HG03575 (cell line): Measurements from ENCODE around the gene TSC22D1.
"Not testable (repeated sequence)": the region's sequence is repeated elsewhere in the genome, so short reads cannot be mapped to it uniquely, and the experiment has no call there.

Experiments used
- ATAC-seq: cut with Tn5 transposase; IDR thresholded peaks from one replicate; pipeline ENCODE4 v1.9.1; 2021; ENCODE audit not compliant: unreplicated experiment, insufficient number of reproducible peaks, low FRiP score; ENCODE audit errors: extremely low read depth

The TSC22D1 gene

DNA sequence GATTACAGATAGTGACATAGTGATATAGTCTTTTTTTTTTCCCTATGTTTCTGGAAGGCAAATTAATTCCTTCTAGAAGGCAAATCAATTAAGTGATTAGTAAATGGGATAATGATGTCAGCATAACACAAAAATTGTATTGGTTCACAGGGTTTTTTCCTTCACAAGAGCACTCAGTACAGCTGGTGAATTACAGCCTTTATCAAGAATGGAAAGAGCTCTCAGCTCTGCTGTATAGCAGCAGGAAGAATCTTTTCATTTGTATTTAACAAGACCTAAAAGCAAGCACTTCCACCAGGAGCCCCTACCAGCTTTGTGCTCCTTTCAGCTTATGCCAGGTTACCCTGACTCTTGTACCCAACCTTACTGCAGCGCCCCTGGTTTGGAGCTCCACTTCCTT is 111.7 kb downstream of the TSC22D1 start:
- no peak for ATAC-seq

DNA sequence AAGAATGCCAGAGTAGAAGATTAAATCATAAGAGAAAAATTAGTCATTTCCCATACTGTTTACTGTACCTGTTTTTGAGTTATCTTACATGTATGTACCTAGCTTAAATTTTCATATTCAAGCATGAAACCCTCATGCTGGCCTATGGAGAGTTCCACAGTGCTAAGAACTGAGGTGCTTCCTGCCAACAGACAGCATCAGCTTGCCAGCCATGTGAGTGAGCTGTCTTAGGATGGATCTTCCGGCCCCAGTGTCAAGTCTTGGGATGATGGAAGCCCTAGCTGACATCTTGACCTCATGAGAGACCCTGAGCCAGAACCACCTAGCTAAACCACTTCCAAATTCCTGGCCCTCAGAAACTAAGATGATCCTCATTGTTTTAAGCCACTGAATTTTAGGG is 112.4 kb downstream of the TSC22D1 start:
- no peak for ATAC-seq

- ATAC-seq: no peak
These were observed 116.5 kb downstream of the TSC22D1 start for GRCh38 chr13:44459674-44460073.

DNA sequence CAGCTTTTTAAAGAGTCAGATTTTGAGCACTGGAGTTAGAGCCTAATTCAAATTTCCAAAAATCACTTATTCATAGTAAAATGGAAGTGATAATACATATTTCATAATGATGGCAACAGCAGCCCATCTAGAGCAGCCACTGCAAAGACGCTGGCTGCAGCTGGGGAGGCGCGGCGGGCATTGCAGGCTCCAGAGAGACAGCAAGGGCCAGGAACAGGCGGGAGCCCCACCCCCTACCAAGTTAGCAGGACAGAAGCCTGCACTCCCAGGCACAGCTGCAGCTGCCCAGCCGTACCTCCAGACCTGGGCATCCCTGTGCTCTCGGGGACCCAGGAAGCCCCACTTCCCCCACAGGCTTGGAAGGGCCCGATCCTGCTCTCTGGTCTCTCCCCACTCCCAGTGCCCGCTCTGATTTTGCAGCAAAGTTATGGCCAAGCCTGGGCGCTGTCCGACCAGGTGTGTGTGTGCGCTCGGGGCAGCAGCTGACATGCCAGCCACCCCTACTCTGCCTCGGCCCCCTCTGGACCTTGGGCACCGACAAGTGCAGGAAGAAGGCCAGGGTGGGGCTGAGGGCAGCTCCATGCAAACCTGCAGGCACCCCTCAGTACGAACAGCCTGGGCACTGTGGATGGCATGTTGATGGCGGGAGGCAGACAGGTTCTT is 117.7 kb downstream of the TSC22D1 start:
- no peak for ATAC-seq

- not testable (repeated sequence) for ATAC-seq
These were observed 119.9 kb downstream of the TSC22D1 start for GRCh38 chr13:44456212-44456611.

- ATAC-seq: no peak
These were observed 120.4 kb downstream of the TSC22D1 start for GRCh38 chr13:44455769-44456168.

DNA sequence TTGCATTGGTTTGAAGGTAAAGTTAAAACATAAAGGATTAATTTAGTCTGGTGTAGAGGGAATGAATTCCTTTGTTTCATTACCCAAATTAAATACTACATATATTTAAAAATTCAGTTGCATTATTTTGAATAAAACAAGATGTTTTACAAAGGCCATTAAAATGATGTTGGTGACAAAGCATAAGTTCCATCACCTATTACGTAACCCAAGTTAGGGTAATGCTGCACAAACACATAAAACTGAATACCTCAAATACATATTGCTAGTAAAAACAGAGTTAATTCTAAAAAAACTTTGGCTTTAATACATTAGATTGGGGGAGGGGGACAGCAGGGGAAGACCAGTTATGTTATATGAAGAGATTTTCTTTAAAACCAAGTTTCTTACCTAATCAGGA is 122.2 kb downstream of the TSC22D1 start:
- no peak for ATAC-seq

DNA sequence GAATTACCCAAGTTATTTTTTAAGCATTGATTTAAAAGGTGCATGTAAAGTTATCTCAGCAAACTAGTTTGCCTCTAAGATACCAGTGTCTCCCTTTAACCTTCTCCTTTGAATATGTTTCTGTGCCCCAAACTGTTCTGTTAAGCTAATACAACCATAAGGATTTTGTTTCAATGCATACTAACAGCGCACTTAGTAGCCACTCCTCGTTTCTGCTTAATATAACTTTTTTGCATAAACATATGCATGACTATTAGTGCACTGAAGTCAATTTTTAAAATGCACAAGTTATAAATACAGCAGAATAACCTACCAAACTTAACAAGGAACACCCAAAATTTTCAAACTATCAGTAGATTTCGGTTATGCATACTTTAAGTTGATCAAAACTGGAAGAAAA is 123.1 kb downstream of the TSC22D1 start:
- ATAC-seq: no peak

- ATAC-seq: no peak
These were observed 123.7 kb downstream of the TSC22D1 start for GRCh38 chr13:44452418-44452817.

DNA sequence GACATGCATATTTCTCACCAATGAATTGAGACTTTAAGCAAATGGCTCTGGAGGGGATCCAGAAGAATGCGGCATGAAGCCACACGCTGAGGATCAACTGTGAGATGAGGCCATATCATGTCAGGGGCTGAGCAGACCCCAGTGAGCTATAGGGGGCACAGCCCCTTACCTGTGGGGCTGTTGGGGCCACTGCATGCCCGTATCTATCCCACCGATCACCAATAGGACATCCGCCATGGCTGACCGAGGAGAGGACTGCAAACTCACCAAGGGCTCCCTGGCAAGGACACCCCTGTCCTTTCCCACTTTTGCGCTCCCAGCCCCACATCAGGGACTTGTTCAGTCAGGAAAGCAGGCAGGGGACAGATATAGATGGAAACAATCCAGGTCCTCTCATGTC is 124.5 kb downstream of the TSC22D1 start:
- no peak for ATAC-seq

GRCh38 chr13:44451126-44451525 is 125.0 kb downstream of the TSC22D1 start:
- no peak for ATAC-seq

DNA sequence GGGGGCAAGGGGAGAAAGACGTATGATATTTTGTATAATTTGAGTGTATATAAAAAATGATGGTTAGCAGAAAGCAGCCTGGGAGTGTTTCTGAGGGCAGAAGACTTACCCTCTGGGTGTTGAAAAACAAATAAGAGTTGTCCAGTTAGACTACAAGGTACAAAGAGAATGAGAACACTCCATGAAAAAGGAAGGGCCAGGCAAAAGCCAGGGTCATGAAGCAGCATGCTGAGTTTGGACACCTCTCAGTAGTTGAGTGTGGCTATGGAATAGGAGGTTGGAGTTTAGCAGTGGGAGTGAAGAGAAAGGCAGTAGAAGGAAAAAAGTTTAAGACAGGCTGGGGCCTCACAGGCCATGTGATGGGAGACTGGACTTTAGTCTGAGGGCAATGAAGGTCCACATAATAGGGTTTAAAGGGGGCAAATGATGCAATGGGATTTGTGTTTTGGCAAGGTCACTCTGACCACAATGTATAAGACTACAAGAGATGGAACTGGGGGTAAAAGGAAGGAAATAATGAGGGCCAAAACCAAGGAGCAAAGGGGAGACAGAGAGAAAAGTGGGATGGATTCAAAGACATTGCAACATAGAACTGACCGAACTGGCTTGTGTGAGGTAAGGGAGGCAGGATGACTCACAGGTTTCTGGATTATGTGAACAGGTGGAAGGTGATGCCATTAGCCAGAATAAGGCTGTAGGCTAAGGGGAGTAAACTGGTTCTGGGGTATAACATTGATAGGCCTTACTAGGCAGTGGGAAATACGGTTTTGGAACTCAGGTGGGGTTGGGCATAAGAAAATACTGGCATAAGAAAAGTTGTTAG is 125.9 kb downstream of the TSC22D1 start:
- ATAC-seq: no peak

GRCh38 chr13:44448875-44449274 is 127.3 kb downstream of the TSC22D1 start:
- ATAC-seq: no peak

- no peak for ATAC-seq
These were observed 127.8 kb downstream of the TSC22D1 start for GRCh38 chr13:44448373-44448772.

- no peak for ATAC-seq
These were observed 128.3 kb downstream of the TSC22D1 start for GRCh38 chr13:44447783-44448321.

DNA sequence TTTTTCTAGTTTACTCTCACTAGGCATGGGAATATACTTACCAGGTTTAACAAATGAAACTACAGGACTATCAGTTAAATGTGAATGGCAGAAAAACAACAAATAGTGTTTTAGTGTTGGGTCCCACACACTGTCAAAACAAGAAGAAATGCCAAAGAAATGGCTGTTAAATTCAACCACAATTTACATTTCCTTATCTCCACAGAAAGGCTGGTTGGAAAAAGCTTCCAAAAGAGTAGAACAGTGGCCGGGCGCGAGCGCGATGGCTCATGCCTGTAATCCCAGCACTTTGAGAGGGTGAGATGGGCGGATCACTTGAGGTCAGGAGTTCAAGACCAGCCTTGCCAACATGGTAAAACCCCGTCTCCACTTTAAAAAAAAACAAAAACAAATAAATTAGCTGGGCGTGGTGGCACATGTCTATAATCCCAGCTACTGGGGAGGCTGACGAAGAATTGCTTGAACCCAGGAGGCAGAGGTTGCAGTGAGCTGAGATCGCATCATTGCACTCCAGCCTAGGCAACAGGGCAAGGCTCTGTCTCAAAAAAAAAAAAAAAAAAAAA is 136.0 kb downstream of the TSC22D1 start:
- ATAC-seq: no peak

GRCh38 chr13:44439452-44440024 is 136.6 kb downstream of the TSC22D1 start:
- no peak for ATAC-seq

DNA sequence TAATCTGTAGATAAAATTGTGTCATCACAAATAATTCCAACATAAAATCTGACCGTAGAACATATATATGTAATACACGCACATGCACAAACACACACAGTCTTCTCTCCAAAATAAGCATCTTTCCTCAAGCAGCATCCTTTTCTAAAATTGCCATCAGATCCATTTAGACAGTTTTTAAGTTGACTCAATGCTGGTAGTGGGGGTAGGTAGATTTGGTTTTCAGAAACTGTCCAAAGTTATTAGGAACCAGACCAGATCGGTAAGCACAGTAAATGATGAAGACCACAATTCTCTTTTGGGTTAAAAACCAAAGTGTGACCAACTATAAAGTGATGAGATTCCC is 137.9 kb downstream of the TSC22D1 start:
- ATAC-seq: no peak

DNA sequence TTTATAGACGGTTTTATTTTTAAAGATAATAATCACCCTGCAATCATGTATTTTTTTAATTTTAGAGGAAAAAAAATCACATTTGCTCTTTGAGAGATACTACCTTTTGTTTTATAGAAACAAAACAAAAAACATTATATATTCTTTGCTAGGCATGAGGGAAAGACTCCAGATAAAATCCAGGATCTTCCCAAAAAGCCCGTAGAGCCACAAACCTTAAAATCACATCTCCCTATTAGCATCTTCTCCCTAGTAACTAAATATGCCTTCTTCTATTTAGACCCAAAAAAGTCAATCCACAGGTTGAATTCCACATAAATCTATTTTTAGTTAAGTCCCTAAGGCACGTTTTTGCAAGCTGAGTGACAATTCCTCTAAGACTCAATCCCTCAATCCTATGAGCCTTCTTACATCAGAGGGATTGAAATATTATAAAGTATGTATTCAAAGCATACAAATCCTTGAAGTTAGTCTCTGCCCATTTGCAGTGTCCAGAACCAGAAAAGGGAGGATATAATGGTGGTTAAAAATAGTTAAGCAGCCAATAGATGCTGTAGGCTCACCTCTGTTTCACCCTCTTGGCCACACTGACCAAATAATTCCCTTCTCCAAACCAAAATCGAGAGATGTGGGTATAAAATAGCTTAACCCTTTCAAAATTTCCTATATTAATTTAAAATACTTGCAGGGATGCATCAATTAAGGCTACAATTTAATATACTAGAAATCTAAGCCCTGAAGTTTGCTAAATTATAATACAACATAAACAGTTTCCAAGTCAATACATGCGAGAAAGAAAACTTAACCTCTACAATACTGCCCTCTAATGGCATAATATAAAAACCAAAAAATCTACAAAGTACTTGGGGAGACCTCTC is 138.5 kb downstream of the TSC22D1 start:
- no peak for ATAC-seq
